ENCODE data around the gene EHBP1.
A peak's percentile ranks its signal among the peaks of the same experiment; 100 is the strongest.
"Not testable (repeated sequence)": the region's sequence is repeated elsewhere in the genome, so short reads cannot be mapped to it uniquely, and the experiment has no call there.

Gene EHBP1

GRCh38 chr2:62705859-62706720 lies 577 bp downstream of the EHBP1 start:
- DNase-seq: peak; percentile 5 to 32

- DNase-seq: no peak
These were observed 1.4 kb downstream of the EHBP1 start for GRCh38 chr2:62706721-62707521.

DNA sequence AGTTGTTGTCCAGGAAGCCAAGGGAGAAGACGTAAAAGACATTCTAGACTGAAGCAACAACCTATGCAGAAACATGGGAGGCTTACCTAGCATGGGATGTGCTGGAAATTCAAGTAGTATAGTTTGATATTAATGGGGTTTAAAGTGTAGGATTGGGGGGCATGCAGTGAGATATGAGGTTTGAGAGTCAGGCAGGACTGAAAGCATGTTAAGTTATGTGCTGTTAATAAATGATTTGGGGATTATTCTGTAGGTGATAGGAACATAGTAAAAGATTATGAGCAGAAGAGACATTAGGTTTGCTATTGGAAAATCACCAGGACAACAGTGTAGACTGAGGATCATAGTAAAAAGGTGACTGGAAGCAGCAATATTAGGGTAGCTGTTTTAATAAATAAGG lies 3.2 kb downstream of the EHBP1 start:
- DNase-seq: no peak

DNA sequence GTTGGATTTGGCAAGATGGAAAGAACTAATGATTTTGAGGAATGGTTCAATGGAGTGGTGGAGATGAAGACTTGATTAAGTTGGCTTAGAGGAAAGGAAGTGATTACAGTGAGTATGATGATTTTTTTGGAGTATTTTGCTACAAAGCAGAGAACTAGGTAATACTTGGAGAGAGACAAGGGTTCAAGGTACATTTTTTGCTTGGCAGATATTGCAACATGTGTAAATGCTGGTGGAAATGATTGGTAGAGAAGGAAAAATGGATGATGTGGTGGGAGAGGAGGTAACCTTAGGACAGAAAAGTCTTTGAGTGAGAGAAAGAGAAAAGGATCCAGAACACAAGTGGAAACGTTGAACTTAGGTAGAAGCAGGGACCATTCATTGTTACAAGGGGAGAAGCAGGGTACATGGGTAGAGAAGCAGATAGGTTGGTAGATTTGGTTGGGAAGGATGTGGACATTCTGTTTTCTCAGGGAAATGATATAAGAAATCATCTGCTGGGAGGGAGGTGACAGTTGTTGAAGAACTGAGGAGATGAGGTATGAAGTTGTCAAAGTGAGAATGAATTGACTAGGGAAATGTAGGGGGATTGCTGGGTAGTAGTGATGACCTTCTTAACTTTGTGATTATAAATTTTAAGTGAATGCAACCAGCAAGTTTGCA lies 6.5 kb downstream of the EHBP1 start:
- no peak for DNase-seq

- not testable (repeated sequence) for DNase-seq
These were observed 7.7 kb downstream of the EHBP1 start for GRCh38 chr2:62713196-62713595.

DNA sequence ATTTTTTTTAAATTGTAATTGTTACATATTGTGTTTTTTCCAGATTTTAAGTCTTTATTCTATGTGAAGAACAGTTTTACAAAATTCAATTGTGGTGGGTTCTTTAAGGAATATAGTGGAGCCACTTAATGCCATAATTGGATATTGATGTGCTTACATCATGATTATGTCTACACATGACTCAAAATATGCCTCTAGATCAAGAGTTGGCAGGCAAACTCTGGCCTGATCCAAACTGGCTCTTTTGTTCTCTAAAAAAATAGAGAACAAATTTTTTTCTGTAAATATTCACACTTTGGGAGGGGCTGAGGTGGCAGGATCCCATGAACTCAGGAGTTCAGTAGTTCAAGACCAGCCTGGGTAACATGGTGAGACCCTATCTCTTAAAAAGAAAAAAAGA lies 8.3 kb downstream of the EHBP1 start:
- no peak for DNase-seq

- DNase-seq: no peak
These were observed 11.3 kb downstream of the EHBP1 start for GRCh38 chr2:62716768-62717167.

- DNase-seq: no peak
These were observed 12.1 kb downstream of the EHBP1 start for GRCh38 chr2:62717503-62718081.

DNA sequence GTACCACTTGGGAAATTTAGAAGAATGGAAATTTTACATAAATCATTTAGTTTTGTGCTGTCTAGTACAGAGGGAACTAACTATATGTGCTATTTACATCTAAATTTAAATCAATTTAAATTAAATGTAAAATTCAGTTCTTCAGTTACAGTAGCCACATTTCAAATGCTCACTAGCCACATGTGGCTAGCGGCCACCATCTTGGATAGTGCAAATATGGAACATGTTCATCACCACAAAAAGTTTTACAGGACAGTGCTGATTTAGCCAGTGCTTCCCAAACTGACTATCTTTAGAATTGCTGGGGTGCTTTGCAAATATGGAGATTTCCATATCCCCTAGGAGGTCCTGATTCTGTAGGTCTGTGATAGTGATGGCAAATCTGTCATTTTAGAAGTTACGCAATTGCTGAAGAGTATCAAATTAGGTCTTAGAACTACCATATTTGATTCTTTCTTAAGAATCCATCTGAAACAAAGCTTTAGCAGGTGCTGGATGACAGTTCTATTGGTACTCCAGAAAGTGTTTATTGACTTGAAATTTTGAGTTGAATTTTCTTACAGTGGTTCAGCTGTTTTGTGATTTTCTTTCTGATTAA lies 12.8 kb downstream of the EHBP1 start:
- DNase-seq: no peak

- no peak for DNase-seq
These were observed 14.2 kb downstream of the EHBP1 start for GRCh38 chr2:62719757-62720156.

- no peak for DNase-seq
These were observed 17.2 kb downstream of the EHBP1 start for GRCh38 chr2:62722679-62723078.

GRCh38 chr2:62723253-62723652 lies 17.7 kb downstream of the EHBP1 start:
- no peak for DNase-seq

- no peak for DNase-seq
These were observed 18.6 kb downstream of the EHBP1 start for GRCh38 chr2:62724106-62724505.

DNA sequence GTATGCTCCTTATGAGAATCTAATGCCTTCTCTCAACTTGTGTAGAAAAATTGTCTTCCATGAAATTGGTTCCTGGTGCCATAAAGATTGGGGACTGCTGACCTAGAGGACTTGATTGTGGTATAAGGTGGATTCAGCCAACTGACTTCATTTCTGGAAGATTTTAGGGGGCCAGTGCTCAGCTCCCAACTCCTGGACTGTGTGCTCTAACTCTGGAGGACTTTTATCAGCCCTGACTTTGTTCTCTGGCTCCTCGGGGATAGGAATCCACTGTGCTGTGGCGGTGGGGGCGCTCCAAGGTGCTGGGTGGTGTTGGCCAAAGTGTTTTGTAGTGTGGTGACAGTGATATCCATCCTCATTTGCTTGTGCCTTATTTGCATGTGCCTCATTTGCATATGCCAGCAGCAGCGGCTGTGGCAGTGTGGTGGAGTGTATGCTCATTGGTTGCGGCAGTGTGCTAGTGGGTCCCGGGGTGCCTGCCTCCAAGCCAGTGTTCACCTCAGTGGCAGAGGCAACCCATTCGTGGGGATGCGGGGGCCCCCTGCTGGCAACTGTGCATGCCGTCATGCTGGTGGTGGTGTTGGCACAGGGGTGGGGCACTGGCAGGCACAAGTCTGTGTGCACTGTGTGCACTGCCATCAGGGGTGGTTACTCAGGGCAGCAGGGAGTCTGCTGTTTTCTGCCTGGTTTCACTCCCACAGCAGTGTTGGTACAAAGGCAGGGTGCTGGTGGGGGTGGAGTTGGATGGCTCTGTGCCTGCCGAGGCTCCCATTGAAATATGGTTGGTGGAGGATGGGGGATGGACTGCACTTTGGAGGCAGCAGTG lies 19.6 kb downstream of the EHBP1 start:
- peak; percentile 13 to 17 for DNase-seq

DNA sequence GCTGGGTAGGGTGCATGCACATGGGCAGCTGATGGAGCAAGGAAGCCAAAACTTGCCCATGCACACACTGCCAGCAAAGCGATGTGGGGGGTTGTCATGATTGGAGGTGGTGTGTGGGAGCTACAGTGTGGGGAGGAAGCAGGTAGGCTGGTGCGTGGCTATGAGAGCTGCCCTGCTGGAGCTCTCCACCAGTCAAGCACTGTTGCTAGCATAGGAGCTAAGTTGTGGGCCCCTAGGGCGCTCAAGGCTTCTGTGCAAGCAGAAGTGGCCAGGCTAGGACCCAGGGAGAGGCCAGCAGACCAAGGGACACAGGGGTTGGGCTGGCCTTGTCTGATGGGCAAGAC lies 20.2 kb downstream of the EHBP1 start:
- DNase-seq: no peak

DNA sequence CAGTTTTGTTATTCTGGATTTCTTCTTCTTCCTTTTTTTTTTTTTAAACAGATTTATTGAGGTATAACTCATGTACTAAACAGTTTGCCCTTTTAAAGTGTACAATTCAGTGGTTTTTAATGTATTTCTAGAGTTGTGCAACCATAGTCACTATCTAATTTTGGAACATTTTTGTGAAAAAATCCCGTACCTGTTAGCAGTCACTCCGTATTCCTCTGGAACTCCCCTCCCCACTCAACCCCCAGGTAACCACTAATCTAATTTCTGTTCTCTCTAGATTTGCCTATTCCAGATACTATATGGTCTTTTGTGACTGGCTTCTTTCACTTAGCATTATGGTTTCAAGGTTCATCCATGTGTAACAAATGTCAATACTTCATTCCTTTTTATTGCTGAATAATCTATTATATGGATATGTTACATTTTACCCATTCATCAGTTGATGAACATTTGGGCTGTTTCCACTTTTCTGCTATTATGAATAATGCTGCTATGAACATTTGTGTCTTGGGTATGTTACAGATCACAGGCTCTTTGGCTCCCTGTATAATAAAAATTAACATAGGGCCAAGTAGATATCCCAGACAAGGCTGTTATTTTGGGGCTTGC lies 21.9 kb downstream of the EHBP1 start:
- DNase-seq: no peak

GRCh38 chr2:62727876-62728566 lies 22.5 kb downstream of the EHBP1 start:
- DNase-seq: no peak

DNA sequence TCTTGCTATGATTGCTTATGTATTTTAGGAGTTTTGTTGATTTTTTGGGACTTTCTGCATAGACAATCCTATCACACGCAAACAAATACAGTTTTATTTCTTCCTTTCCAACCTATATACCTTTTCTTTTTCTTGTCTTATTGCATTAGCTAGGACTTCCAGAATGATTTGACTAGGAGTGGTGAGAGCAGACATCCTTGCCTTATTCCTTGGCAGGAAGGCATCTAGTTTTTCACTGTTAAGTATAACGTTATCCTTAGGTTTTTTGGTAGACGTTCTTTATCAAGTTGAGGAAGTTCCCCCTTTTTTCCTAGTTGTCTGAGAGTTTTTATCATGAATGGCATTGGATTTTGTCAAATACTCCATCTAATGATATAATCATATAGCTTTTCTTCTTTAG lies 25.8 kb downstream of the EHBP1 start:
- no peak for DNase-seq

GRCh38 chr2:62732262-62732777 lies 26.8 kb downstream of the EHBP1 start:
- no peak for DNase-seq

DNA sequence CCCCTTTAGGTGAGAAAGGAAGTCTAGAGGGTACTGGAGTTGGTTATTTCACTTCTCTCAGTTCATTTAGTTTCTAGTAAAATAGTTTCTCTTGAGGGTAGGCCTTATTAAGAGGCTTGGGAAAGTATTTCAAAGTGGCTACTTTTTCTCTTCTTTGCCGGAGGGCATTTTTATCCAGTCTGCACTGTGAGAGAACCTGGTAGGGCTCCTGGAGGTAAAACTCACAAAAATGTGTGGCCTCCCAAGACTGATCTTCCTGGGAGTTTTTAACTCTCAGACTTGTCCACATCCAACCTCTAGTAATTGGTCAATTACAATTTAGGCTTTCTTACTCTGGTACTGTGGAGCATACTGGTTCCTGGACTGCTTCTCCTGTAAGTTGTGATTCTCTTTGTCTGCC lies 28.0 kb downstream of the EHBP1 start:
- DNase-seq: no peak
